Left ventricle myocardium superior (tissue), 1 donor: Measurements from ENCODE around the gene ZNF3. TPM values are rescaled to one million over a fixed set of nuclear protein-coding genes. Genes with fewer than 3 reads are reported as not detected.
A peak's percentile ranks its signal among the peaks of the same experiment; 100 is the strongest.

ENCODE experiments used
- ATAC-seq: fragments of 200-7000 bp; cut with Tn5 transposase; one replicate; pipeline ENCODE4 v1.9.1; 2020; ENCODE audit warnings: mild to moderate bottlenecking, moderate library complexity
- DNase-seq: peaks from one replicate; pipeline ENCODE4 v3.0.0-alpha.2; 2020
- intact Hi-C: fragments of 100-400 bp; cut with micrococcal nuclease; formaldehyde crosslinking; loops from one replicate; pipeline ENCODE4 v1.11.0; 2022
- total RNA-seq: library from RNA; stranded (reverse); fragmentation: NEBNext Ultra II Directional; extraction: Animal tissue kit (Norgen Biotek cat#: 25700); gene quantifications from one replicate; pipeline ENCODE4 v1.2.1, GENCODE V29; 2021
- donor health status: DM: no; HTN: yes; CAD: no; lungs with severe emphysema.

Gene ZNF3
- total RNA-seq, 1 donor from 2014 or later, result 15.6 TPM

GRCh38 chr7:100111914-100112313, 30.4 kb upstream of the ZNF3 start:
- peak; percentile 17 for DNase-seq
- intact Hi-C loops, result no loop called here
- ATAC-seq, result no peak

DNA sequence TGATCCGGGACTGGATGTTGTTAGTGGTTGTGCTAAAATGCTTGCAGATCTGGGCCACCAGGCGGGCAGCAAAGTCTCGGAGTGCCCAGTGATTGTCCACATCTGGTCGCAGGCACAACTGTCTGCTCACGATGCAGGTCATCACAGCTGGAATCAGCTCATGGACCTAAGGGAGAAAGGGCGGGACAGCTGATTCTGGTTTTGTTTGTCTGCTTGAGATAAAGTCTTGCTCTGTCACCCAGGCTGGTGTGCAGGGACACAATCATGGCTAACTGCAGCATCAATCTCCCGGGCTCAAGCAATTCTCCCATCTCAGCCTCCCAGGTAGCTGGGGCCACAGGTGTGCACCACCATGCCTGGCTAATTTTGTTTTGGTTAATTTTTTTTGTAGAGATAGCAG, 29.6 kb upstream of the ZNF3 start:
- intact Hi-C loops, result no loop called here
- no peak for ATAC-seq
- no peak for DNase-seq

DNA sequence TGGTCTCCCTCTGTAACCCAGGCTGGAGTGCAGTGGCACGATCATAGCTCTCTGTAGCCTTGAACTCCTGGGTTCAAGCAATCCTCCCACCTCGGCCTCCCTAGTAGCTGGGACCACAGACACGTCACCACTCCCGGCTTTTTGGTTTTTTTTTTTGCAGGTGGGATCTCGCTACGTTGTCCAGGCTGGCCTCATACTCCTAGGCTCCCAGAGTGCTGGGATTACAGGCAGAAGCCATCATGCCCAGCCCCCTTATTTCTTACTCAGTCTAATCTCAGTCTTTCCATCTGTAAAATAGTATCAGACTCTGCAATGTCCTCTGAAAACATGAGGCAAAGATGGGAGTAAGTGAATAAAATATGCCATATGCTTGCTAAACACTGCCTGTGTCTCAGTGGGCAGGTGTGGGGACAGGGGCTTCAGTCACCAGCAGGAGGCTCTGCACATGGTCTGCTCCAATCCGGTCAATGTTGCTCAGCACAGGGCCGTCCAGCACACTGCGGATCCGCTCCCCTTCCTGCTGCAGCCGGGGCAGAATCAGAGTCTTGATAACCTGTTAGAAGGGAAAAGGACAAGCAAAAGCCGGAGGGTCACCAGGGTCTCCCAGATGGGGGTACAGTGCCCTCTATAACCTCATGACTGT, 28.1 kb upstream of the ZNF3 start:
- intact Hi-C loops, result no loop called here
- DNase-seq, result no peak
- ATAC-seq, result no peak

GRCh38 chr7:100107890-100108289, 26.4 kb upstream of the ZNF3 start:
- ATAC-seq, result no peak
- intact Hi-C loops, result no loop called here
- DNase-seq, result peak; percentile 26

GRCh38 chr7:100107125-100107737, 25.7 kb upstream of the ZNF3 start:
- intact Hi-C loops, result no loop called here
- DNase-seq, result peak; percentile 26
- no peak for ATAC-seq

- no peak for ATAC-seq
Observed at GRCh38 chr7:100106633-100107032, 25.1 kb upstream of the ZNF3 start.

DNA sequence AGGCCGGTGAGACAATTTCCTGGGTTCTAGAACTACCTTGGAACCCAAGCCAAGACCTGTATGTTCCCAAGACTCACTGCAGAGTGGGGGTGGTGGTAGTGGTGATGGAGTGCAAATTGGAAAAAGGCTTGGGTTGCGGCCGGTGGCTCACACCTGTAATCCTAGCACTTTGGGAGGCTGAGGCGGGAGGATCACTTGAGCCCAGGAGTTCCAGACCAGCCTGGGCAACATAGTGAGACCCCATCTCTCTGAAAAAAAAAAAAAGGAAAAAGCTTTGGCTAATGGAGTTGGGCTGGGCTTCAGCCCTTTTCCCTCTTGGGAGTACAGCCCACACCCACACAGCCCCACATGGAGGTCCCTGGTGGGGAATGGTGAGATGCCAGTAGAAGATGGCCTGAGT, 24.0 kb upstream of the ZNF3 start:
- ATAC-seq (no peak), DNase-seq (no peak)
- intact Hi-C loops, result no loop called here

More at GRCh38 chr7:100106633-100107032, 25.1 kb upstream of the ZNF3 start:
- DNase-seq, result peak; percentile 27
- intact Hi-C loops, result no loop called here

GRCh38 chr7:100102950-100103840, 21.7 kb upstream of the ZNF3 start:
- no peak for ATAC-seq
- intact Hi-C loops, result no loop called here
- peak; percentile 19 for DNase-seq

DNA sequence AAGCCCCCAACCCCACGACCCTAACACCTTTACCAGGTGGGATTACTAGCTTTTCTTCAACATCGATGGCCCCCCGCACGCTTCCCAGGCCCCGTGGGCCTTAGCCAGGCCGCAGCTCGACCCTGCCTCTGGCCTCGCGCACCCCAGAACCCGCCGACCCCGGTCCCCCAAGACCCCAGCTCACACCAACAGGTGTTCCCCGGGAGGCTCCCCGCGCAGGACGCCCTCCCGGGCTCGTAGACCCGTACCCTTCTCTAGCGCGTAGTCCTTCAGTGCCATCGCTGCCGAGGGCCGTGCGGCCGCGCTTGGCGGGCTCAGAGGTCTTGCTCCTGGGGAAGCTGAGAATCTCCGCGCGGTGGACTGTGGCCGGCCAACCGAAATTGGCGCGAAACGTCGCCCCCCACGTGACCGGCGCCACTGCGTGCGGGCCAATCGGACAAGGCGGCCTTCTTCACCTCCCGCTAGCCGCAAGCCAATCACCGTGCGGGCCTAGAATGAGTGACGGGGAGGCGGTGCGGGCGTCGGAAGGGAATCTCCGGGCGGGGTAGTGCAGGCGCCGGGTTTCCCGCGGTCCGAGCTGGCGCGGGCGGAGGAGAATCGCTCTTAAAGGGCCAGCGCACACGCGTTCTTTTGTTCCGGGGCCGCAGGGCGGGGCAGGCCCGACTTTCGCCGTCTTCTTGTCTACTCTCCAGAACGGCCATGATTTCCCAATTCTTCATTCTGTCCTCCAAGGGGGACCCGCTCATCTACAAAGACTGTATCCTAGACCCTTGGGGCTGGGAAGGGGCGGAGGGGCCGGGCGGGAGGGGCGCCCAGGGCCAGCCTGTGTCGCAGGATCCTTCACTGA, 19.7 kb upstream of the ZNF3 start, which contains the start of the genes AP4M1 and MCM7:
AP4M1 (plus strand) TSS at position 628 of the 847 bp plus-strand sequence; CDS start at position 700, 72 bp downstream.
MCM7 (minus strand) TSS at position 382 of the 847 bp plus-strand sequence; CDS start at position 279, 103 bp downstream.
- ATAC-seq (peak; percentile 95), DNase-seq (peak; percentile 99)
- intact Hi-C loops, result no loop called here

- peak; percentile 92 for ATAC-seq
- intact Hi-C loops, result no loop called here
Observed at GRCh38 chr7:100100420-100101015, 19.0 kb upstream of the ZNF3 start.

GRCh38 chr7:100099452-100099851, 17.9 kb upstream of the ZNF3 start:
- no peak for ATAC-seq
- intact Hi-C loops, result no loop called here

More at GRCh38 chr7:100100420-100101015, 19.0 kb upstream of the ZNF3 start:
- DNase-seq, result peak; percentile 96

GRCh38 chr7:100098913-100099312, 17.4 kb upstream of the ZNF3 start:
- no peak for ATAC-seq
- intact Hi-C loops, result no loop called here
- DNase-seq, result no peak

More at GRCh38 chr7:100099452-100099851, 17.9 kb upstream of the ZNF3 start:
- peak; percentile 20 for DNase-seq

- DNase-seq (no peak), ATAC-seq (no peak)
- intact Hi-C loops, result no loop called here
Observed at GRCh38 chr7:100095704-100096103, 14.2 kb upstream of the ZNF3 start.

- no peak for DNase-seq
- intact Hi-C loops, result no loop called here
- no peak for ATAC-seq
Observed at GRCh38 chr7:100095289-100095688, 13.8 kb upstream of the ZNF3 start.

- ATAC-seq (no peak), DNase-seq (no peak)
- intact Hi-C loops, result no loop called here
Observed at GRCh38 chr7:100093925-100094486, 12.5 kb upstream of the ZNF3 start.

- DNase-seq (no peak), ATAC-seq (no peak)
- intact Hi-C loops, result no loop called here
Observed at GRCh38 chr7:100093498-100093897, 12.0 kb upstream of the ZNF3 start.

DNA sequence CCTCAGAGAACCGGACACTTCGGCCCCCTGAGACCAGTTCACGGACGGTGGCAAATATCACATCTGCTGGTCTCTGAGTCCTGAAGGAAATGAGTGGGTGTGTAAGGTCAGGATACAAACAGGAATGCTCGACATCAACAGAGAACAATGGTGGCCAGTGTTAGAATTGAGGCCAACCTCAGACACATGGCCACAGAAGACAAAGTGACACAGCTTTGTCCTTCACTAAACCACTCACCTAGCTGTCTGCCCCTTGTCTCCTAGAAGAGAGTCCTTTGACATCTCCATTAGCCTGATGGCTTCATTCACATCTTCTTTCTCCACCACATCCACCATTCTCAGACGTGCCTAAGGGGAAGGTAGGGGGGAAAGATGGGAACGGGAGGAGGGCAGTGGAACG, 11.5 kb upstream of the ZNF3 start:
- no peak for DNase-seq
- intact Hi-C loops, result no loop called here
- ATAC-seq, result no peak
